ENCODE results near the gene PTPRT.

The PTPRT gene

GRCh38 chr20:42461965-42462593 lies 727.6 kb downstream of the PTPRT start:
- no peak for DNase-seq (ENCODE audit: low spot score)

- no peak for DNase-seq (ENCODE audit: low spot score)
Observed at GRCh38 chr20:42461291-42461690, 728.4 kb downstream of the PTPRT start.

GRCh38 chr20:42447270-42447669 lies 742.4 kb downstream of the PTPRT start:
- no peak for DNase-seq (ENCODE audit: low spot score)

- no peak for DNase-seq (ENCODE audit: low spot score)
Observed at GRCh38 chr20:42444799-42445198, 744.9 kb downstream of the PTPRT start.

- DNase-seq (ENCODE audit: low spot score): no peak
Observed at GRCh38 chr20:42443200-42443599, 746.5 kb downstream of the PTPRT start.

- DNase-seq (ENCODE audit: low spot score): no peak
Observed at GRCh38 chr20:42442716-42443115, 747.0 kb downstream of the PTPRT start.

GRCh38 chr20:42441864-42442331 lies 747.8 kb downstream of the PTPRT start:
- DNase-seq (ENCODE audit: low spot score): no peak

GRCh38 chr20:42441196-42441863 lies 748.4 kb downstream of the PTPRT start:
- no peak for DNase-seq (ENCODE audit: low spot score)

GRCh38 chr20:42435230-42435629 lies 754.5 kb downstream of the PTPRT start:
- no peak for DNase-seq (ENCODE audit: low spot score)

GRCh38 chr20:42432496-42433334 lies 757.0 kb downstream of the PTPRT start:
- DNase-seq (ENCODE audit: low spot score): no peak

GRCh38 chr20:42430598-42430997 lies 759.1 kb downstream of the PTPRT start:
- DNase-seq (ENCODE audit: low spot score): no peak

- DNase-seq (ENCODE audit: low spot score): no peak
Observed at GRCh38 chr20:42429761-42430458, 759.8 kb downstream of the PTPRT start.

- DNase-seq (ENCODE audit: low spot score): no peak
Observed at GRCh38 chr20:42419814-42420532, 769.7 kb downstream of the PTPRT start.

GRCh38 chr20:42406826-42407225 lies 782.9 kb downstream of the PTPRT start:
- DNase-seq (ENCODE audit: low spot score): no peak

GRCh38 chr20:42402455-42402854 lies 787.3 kb downstream of the PTPRT start:
- DNase-seq (ENCODE audit: low spot score): no peak

- no peak for DNase-seq (ENCODE audit: low spot score)
Observed at GRCh38 chr20:42401613-42402012, 788.1 kb downstream of the PTPRT start.

- no peak for DNase-seq (ENCODE audit: low spot score)
Observed at GRCh38 chr20:42399802-42400201, 789.9 kb downstream of the PTPRT start.

GRCh38 chr20:42392442-42392841 lies 797.3 kb downstream of the PTPRT start:
- DNase-seq (ENCODE audit: low spot score): no peak

- DNase-seq (ENCODE audit: low spot score): no peak
Observed at GRCh38 chr20:42391807-42392206, 797.9 kb downstream of the PTPRT start.

- no peak for DNase-seq (ENCODE audit: low spot score)
Observed at GRCh38 chr20:42380287-42380686, 809.4 kb downstream of the PTPRT start.

GRCh38 chr20:42379385-42379784 lies 810.3 kb downstream of the PTPRT start:
- no peak for DNase-seq (ENCODE audit: low spot score)

- DNase-seq (ENCODE audit: low spot score): no peak
Observed at GRCh38 chr20:42378826-42379225, 810.9 kb downstream of the PTPRT start.
